Measurements from ENCODE around the gene PHF21B. TPM values are rescaled to one million over a fixed set of nuclear protein-coding genes. Genes with fewer than 3 reads are reported as not detected.

PHF21B gene
- polyA plus RNA-seq, 10 donors = 0.29 to 0.94 (median 0.48) TPM

DNA sequence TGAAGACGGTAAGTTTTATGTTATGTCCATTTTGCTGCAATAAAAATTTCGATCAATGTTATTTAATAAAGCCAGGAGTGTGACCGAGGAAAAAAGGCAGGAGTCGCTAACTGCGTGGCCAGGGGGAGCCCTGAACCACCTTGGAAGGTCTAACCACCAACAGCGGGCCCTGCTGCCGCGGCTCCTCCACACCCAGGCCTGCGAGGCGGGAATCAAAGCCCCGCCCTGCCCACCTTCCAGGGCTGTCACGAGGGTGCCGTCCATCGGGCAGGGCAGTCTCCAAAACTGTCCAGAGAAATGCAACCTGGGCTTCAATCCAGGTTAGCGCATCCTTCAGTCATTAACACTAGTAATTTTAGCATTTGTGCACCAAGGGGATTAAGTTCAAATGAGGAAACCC, 19.0 kb downstream of the PHF21B start:
- DNase-seq = no peak

DNA sequence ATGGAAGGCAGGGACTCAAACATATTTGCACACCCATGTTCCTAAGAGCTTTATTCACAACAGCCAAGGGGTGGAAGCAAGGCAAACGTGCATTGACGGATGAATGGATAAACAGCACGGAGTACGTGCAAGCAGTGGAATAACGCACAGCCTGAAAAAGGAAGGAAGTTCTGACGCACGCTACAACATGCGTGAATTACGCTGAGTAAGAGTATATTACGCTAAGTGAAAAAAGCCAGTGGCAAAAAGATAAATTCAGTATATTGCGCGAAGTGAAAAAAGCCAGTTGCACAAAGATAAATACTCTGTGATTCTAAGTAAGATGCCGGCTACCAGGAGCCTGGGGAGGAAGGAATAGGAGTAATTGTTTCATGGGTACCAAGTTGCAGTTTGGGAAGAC, 19.5 kb downstream of the PHF21B start:
- no peak for DNase-seq

GRCh38 chr22:44988671-44989070, 21.1 kb downstream of the PHF21B start:
- no peak for DNase-seq

DNA sequence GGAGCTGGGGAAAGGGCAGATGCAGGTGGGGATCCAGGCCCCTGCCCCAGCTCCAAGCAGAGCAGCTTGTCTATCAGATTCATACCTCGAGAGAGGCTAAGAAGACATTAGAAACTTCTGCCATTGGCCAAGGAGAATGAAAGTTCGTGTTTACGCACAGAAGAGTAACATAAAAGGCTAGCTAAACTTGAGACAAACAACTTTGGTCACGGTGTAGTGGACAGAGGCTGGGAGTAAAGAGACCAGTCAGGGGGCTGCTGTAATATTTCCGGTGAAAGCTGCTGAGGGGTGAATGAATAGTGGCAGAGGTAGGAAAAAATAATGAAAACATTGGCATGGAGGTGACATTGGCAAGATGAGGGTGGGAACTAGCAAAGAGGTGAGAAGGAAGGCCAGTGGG, 22.9 kb downstream of the PHF21B start:
- no peak for DNase-seq

GRCh38 chr22:44985906-44986527, 23.8 kb downstream of the PHF21B start:
- DNase-seq = no peak

DNA sequence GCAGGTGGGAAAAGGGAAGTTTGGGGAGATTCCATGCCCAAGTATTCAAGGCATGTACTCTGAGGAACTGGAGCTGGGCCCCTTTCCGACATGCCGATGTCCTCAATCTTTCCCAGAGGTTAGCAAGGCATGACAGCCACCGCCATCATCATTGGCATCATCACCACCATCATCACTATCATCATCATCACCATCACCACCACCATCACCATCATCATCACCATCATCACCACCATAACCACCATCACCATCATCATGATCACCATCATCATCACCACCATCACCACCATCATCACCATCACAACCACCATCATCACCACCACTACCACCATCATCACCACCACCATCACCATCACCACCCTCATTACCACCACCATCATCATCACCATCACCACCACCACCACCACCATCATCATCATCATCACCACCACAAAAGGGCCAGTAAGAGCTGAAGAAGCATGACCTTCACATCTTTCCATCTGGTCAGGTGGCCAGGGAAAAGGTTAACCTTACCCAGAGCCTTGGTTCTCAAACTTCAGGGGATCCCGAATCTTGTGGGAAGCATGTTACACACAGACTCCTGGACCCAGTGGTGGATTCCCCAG, 25.8 kb downstream of the PHF21B start:
- no peak for DNase-seq

- no peak for DNase-seq
These were observed 27.4 kb downstream of the PHF21B start for GRCh38 chr22:44982445-44982844.

- DNase-seq = no peak
These were observed 27.9 kb downstream of the PHF21B start for GRCh38 chr22:44981857-44982256.

- no peak for DNase-seq
These were observed 30.7 kb downstream of the PHF21B start for GRCh38 chr22:44979154-44979553.

DNA sequence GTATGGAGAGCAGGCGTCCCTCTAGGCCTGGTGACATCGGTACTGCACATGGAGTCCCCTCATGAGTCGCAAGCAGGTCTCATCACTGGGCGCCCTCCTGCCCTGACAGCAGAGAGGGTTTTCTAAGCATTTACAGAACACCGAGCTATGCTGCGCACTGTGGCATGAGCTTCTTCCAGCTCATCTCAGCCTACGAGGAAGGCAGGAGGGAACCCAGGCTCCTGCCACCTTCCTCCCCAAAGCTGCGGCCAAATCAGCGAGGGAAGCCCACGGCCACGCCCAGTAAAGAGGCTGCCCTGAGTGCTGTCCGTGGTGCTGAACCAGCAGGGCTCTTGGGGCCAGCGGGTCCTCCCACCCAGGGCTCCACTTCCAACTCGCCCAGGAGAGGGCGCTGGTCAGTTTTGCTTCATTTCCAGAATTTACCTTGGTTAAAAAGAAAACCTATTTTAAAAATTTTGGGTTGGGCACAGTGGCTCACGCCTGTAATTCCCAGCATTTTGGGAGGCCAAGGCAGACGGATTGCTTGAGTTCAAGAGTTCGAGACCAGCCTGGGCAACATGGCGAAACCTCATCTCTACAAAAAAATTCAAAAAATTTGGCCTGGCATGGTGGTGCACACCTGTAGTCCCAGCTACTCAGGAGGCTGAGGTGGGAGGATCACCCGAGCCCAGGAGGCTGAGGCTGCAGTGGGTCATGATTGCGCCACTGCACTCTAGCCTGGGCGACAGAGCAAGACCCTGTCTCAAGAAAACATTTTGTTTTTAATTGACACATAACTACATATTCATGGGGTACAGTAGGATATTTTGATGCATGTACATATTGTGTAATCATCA, 34.2 kb downstream of the PHF21B start:
- DNase-seq = peak; percentile 60 to 88 (median 80)

DNA sequence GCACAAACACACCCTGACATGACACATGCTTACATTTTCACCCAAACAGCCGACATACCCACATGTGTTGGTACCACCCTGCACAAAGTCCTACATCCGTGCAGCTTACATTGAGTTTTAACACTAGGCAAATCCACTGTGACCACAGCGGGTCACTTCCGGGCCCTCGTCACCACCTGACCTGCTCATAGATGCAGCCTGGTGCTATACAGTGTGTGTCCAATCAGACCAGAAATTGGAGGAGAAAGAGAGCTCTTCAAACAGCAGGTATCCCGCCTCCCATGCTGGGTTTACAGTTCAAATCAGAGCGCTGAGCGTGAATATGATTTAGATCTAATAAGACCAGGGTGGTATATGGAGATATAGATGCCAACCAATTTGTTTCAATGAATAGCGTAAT, 35.4 kb downstream of the PHF21B start:
- no peak for DNase-seq

DNA sequence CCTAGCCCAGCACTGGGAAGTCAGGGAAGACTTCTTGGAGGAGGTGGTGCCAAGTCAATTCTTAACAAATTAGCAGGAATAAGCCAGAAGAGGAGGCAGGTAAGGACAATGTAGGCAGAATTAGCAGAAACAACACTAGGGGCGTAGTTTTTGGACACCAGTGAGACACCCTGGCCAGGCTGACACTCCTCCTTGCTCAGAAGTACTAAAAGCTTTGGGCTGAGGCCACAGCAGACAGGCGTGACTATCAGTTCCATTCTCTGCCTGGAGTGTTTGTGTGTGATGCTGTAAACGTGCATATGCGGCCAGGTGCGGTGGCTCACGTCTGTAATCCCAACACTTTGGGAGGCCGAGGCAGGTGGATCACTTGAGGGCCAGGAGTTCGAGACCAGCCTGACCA, 36.0 kb downstream of the PHF21B start:
- DNase-seq = no peak

GRCh38 chr22:44972363-44973083, 37.3 kb downstream of the PHF21B start:
- DNase-seq = peak in 2 of 3 donors; percentile 8 to 36

DNA sequence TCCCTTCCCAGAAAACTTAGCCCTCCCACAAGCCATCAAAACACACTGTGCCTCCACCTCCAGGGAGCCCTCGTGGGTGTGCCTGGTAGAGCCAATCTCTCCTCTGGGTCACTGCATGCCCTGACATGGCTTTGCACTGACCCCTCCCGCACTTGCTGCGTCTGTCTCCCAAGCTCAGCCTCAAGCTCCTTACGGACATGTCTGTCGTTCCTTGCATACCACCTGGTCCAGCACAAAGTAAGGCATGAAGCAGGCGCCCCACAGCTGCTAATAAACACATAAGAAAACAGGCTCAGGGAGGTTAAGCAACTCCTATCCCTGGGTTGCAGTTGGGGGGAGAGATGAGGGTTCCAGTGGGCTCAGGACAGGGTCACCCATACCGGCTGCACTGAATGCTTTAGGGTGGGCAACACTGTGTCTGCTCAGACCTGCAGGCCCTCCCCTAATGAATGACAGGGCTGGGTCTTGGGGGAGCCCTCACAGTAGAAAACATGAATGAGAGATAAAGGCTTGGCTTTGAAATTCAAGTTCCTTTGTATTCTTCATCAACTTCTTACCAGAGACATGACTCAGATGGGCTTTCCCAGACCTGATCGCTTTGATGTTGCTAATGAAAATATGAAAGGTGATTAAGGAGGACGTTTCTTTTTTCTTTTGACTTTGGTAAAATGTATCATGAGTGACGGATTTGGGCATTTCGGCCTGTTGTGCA, 38.0 kb downstream of the PHF21B start:
- DNase-seq = no peak

- DNase-seq = no peak
These were observed 39.5 kb downstream of the PHF21B start for GRCh38 chr22:44970291-44970690.

- DNase-seq = no peak
These were observed 40.0 kb downstream of the PHF21B start for GRCh38 chr22:44969817-44970216.

GRCh38 chr22:44968736-44969135, 41.1 kb downstream of the PHF21B start:
- no peak for DNase-seq

- DNase-seq = no peak
These were observed 44.6 kb downstream of the PHF21B start for GRCh38 chr22:44965171-44965570.

- DNase-seq = no peak
These were observed 45.1 kb downstream of the PHF21B start for GRCh38 chr22:44964722-44965078.

- no peak for DNase-seq
These were observed 45.7 kb downstream of the PHF21B start for GRCh38 chr22:44963832-44964721.
